NCI-H146 treated with DMSO at 0.1 percent for 48 hours (cell line): ENCODE measurements around the gene NEGR1.
"Not testable (repeated sequence)": the region's sequence is repeated elsewhere in the genome, so short reads cannot be mapped to it uniquely, and the experiment has no call there.

Experiments used
- DNase-seq: peaks from one replicate; lab custom pipeline; 2025; ENCODE audit not compliant: unreplicated experiment; lab: John Stamatoyannopoulos, UW

NEGR1 gene

DNA sequence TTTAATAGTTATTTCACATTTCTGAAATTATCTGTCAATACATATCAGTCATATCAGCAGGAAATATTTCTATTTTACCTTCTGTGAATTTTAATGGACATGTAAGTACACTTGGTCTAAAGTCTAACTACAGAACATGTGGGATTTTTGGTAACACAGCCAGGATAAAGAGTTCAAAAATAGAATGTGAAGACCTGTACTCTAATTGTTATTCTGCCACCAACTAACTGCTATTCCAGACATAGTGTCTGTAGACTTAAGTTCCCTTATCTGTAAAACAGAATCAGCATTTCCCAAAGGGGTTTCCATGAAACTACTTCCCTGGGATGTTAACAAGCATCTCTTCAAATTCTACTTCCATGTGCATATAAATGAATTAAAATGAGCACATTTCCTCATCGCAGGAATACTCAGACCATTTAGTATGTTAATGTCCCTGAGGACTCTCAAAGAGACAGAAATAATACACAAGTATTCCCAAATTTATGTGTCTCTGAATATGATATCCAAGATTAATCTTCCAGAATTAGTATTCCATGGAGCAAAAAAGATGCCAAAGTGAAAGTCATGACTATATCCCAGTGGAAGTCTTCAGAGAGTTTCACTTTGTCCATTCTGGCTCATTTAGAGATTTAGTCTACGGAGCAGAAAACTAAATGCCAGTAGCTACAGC is 325.6 kb downstream of the NEGR1 start:
- no peak for DNase-seq

DNA sequence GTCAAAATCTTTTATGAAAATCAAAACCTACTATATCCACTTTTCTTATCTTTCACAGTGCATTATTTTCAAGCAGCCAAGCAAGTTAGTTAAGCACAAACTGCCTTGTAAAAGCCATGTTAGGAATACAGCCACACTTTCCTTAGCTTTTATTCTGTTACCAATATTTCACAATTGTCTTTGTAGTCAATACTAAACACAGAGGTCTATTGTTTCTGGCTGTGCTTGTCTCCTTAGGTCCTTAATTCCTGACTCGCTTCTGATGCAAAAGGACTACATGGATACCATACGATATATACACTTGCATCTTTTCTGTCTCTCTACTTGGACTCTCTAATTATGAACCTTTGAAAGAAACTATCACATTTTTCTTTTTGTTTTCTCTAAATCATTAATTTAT is 331.8 kb downstream of the NEGR1 start:
- DNase-seq: peak; percentile 43

DNA sequence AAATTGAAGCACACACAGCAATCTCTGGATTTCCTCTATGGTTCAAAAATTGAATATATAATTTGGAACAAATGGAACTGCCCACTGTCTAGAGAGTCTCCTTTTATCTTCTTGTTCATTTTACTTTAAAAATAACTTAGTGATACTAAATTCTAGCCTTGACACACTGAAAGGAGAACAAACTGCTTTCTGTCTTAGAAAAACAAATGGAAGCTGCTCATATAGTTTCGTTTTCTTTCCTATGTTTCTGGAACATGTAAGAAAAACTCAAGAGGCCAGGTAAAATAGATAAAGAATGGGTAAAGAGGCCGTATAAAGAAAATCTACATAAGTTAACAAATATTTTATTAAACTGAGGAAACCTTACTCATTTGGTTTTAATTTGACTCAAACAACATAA is 332.7 kb downstream of the NEGR1 start:
- no peak for DNase-seq

DNA sequence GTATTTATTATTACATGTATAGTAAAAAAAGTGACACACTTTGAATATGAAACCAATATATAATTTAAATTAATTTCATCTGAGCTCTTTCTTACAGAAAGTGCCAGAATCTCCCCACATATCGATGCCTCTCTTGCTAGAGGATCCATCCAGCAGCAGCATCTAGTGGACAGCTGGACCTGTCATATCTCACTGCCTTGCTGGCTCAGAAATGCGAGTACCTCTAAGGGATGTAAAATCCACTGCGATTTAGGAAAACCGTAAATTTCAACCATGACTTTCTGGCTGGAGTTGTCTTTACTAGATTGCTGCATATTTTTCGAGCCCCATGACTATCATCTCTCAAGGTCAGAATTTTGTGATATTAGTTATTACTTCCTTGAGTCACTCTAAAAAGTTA is 333.8 kb downstream of the NEGR1 start:
- no peak for DNase-seq

DNA sequence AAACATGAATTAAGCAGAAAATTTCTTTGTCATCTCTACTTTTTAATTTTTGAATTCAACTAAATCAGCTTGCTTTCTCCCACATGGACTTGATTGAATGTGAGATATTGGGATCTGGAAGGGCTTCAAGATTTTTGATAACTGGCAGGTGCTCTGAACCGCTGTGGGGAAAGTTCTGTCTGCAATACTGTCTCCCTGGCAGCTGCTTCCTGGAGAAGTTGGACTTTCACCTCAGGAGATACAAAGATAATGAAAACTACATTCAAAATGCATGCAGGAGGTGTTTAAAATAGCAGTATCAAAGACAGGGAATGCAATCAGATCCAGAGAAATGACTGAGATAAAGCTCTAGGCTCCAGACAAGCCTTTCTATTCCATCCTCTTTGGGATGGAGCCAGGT is 338.3 kb downstream of the NEGR1 start:
- peak; percentile 93 for DNase-seq

DNA sequence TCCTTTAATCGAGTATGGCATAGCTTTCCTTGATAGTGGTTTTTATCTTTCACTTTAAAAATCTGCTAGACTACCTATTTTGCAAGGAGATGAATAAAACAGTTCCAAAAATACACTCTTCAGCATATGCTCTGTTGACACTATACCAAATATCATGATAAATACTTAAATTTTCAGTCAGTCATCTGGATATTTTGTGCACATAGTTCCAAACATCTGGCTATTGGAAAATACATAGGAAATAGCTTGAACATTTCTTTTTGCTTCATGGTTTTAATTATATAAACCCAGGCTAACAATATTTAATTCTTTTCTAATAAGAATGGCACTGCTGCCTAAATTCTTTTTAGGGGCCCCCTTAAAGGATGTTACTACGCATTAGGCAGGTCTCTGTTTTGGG is 342.1 kb downstream of the NEGR1 start:
- no peak for DNase-seq

DNA sequence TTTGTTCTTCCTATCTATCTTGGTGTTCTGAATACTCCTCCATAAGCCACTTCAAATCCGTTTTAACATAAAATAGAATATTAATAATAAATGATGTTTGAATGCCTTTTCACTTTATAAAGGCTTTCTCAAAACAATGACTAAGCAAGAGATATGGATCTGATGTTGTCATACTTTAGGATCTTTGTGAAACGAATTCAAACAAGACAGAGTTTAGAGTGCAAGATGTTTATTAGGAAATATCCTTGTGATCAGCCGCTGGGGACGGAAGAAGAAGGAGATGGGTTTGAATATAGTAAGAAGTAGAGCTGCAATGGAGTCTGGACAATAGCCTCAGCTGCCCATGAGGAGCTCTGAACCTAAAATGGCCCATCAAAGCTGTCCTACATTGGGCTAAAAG is 351.8 kb downstream of the NEGR1 start:
- no peak for DNase-seq

DNA sequence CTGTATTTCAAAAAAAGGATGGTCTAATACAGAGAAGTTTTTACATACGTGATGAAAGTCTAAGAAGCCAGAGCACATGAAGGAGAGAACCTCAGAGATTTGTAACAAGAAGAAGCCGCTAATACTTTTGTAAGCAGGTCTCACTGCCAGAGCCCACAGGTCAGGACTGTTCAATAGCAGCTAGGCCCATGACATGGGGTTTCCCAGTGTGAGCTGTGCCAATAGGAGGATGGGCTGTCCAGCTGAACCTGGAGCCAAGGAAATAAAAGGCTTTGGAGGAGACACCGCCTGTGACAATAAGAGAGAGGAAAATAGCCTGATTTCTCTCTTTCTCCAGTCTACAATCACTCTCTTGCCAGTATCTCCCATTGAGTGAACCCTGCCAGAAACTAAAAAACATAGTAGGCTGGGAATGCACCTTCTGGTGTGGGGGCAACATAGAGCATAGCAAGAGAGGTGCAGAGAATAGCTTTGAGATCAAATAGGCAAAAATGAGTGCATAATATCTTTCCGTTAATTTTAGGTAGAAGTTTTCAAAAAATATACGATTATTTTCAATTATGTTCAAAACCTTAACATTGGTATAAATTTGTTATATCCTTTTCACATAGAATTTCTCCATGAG is 360.3 kb downstream of the NEGR1 start:
- DNase-seq: no peak

DNA sequence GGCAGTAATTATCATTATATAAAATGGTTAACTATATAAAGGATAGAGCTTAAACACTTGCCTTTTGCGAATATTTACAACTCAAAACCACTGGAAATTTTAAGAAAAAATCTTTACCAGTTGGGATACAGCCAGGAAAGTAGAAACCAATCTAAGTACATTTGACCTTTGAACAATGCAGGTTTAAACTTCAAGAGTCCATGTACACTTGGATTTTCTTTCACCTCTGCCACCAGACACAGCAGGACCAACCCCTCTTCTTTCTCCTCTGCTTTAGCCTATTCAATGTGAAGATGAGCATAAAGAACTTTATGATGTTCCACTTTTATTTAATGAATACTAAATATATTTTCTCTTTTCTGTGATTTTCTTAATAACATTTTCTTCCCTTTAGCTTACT is 361.1 kb downstream of the NEGR1 start:
- DNase-seq: no peak

DNA sequence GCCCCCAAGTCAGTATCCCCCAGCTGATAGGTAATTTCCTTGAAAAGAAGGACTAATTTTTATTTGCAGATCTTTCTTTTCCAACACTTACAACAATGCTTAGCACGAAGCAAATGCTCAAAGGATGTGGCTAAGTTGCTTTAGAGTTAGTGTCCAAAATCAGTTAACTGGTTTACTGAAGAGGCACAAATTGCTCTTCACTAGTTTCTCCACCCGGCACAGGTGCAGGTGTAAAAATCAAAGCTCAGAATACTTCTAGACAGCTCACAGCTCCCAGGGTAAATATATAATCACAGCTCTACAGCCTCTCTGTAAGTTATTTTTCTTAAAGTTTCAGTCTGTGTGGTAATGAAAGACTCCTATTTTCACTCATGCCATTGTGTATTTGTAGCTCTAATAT is 361.8 kb downstream of the NEGR1 start:
- no peak for DNase-seq

DNA sequence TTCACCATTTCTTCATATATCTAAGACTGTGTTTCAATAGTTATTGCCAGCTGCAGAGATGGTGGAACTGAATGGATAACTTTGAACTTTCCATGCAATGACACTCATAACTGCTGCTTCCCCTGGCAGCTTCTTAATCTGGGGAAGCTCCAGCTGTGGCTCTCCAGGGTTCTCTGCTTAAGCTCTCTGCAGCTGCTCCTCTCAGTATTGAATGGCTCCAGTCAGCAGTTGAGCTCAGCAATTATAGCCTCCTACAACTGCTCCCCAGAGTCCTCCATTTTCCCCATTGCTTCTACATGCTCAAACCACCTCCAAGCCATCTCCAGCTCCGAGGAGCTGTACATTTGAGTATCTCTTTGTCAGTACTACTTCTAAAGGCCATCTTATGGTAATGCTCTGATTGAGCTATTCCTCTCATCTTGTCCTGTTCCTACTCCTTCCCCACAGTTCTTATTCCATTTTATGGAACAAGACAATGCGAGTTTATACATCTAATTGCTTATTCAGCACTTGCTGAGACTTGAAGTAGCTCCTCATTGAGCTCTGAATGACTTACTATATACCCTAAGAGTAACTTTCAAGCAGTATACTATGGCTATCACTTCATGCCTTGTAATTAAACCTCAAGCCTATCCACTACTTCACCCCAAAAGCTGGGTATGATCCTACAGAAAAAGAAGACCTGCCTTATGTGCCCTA is 362.4 kb downstream of the NEGR1 start:
- peak; percentile 89 for DNase-seq

DNA sequence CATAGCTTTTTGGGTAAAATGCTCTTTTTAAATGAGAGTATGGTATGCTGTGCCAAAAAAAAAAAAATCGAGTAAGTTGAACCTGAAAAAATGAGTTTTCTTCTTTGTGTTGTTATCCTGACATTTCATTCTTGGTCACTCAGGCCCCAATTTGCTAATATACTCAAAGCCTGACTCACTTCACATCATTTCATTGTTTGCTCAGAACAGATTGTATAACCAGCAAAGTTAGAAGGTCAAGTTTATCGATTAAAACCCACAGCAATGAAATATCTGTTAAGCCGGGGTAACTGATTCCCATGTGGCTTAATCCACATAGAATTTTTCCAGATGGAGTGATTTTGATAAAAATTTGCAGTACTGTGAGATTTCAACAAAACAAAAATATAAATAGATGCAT is 363.7 kb downstream of the NEGR1 start:
- peak; percentile 37 for DNase-seq

DNA sequence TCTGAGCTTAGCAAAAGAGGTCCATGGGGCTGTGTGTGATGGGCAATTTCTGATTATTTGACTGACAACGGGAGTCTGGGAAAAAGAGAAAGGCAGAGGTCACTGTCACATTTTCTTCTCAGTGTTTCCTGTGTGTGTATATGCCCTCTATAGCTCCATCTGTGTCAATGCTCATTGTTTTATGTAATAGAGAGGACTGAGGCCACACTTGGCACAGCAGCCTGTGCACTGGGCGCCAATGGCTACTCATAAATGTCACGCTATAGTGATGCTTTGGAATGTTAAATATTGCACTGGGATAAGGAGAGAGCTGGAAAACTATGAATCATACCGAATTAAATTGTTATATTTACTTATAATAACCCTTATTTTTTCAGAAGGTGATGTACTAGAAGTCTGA is 365.4 kb downstream of the NEGR1 start:
- no peak for DNase-seq

DNA sequence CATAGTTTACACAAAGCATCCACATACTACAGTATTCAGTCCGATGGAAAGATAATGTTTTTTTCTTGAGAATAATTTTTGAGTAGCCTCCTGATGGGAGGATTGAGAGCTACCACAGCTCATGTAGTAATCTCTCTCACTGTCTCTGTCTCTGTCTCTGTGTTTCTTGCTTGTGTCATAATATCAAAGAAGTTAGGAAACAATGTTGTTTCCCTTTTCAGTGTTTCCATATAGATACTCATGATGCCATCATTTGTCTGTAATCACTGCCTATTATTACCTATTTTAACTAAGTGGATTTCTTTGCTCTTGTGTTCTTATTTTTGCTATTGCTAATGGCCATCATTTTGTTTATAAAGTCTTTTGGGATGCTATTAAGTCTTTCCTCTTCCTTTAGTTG is 367.7 kb downstream of the NEGR1 start:
- no peak for DNase-seq

DNA sequence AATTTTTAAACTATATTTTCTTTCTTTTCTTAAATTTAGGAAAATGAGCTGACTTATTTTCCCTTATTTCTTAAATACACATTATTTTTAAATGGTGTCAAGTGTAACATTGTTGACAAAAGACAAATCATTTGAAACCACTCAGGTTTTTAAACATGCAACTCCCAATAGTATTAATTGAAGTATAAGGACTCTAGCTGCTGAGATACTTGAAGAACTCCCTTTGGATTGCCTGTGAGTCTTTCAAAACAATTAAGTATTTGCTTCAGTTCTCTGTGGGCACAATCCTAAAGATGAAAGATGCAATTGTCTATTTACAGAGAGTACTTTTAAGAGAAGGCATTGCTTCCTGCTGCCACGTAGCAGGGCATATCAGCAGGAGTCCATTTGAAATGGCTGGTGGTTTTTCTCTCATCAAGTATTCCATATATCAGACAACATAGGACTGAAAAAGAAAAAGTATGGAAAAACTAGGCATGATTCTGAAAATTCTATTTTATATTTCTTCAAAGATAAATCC is 373.4 kb downstream of the NEGR1 start:
- DNase-seq: peak; percentile 80

DNA sequence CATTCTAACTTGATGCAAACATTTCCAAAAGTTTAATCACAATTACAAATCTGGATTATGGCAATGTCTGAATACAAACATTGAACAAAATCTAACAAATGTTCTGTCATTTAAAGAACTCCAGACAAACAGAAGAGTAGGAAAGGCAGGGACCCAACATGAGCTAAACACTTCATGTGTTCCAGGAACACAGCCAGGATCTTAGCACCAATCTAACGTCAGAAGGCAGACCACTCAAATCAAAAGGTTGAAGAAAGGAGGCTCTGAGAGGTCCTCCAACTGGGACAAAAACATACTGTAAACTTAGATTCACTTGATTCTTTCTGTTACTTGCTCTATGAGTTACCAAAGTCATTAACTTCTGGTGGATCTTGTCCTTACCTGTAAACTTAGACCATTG is 374.0 kb downstream of the NEGR1 start:
- no peak for DNase-seq

DNA sequence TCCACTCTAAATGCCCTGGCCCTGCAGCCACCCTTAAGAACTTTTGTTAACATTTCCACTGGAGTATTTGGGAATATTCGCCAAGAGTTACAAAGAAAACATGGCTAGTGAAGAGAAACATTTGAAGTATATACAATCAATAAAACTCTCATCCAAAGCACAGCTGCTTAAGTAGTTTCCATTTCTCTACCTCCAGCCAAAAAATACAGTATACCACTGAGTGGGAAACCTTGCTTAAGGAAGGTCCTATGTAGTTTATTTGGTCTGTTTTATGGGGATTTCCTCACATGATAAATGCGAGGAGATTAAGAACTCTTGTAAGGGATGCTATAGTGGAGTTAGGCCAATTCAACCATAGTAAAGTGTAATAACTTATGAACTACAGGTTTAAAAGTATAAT is 382.5 kb downstream of the NEGR1 start:
- DNase-seq: no peak

DNA sequence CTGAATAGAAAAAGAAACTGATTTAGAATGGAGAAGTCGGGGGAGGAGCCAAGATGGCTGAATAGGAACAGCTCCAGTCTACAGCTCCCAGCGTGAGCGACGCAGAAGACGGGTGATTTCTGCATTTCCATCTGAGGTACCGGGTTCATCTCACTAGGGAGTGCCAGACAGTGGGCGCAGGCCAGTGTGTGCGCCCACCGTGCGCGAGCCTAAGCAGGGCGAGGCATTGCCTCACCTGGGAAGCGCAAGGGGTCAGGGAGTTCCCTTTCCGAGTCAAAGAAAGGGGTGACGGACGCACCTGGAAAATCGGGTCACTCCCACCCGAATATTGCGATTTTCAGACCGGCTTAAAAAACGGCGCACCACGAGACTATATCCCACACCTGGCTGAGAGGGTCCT is 394.2 kb downstream of the NEGR1 start:
- DNase-seq: not testable (repeated sequence)

DNA sequence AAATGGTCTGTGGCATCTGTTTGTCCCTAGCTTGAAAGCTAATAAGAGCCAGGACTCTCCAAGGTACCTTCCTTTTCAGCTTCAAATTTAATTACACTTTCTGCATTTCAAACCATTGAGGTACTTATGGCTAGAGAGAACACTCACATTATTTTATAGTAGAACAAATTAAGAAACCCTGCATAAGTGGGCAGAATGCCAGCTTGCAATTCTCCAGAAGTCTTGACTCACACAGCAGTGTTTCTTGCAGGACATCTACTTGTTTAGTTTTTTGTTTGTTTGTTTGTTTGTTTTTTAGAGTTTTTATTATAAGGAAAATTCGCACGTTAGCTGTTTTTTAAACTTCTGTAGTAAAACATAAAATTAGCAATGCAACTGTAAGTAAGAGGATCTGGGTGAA is 397.2 kb downstream of the NEGR1 start:
- no peak for DNase-seq

DNA sequence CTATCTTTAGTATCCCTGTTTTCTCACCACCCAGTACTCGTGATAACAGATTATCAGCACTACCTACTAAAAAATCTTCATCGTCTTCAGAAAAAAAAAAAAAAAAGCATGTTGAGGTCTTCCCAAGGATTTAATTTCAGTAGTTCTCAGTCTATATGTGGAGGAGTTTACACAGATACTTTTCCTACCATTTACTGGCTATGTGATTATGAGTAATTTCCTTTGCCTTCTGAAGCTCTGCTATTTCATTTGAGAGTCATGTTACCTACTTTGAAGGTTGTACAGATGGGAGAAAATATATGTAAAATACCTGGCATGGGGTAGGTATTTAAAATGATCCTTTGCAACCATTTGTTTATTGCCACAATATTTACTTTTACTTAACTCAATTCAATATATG is 399.7 kb downstream of the NEGR1 start:
- DNase-seq: peak; percentile 80

DNA sequence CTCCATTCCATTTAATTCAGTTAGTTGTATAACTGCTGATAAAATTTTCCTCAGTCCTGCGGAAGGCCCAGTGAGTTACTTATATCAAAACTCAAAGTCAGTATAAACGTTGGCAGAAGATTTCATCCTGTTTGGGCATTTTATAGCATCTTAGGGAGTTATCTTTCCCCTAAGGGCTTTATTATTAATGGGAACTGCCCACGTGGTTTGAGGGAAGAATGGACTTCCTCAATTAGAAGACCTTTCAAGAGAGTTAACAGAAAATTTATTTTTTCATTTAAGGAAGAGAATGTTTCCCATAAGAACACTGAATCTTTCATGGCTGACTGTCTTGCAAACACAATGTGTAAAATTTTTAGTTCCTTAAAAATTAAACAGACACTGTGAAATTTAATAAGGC is 400.1 kb downstream of the NEGR1 start:
- DNase-seq: peak; percentile 85

DNA sequence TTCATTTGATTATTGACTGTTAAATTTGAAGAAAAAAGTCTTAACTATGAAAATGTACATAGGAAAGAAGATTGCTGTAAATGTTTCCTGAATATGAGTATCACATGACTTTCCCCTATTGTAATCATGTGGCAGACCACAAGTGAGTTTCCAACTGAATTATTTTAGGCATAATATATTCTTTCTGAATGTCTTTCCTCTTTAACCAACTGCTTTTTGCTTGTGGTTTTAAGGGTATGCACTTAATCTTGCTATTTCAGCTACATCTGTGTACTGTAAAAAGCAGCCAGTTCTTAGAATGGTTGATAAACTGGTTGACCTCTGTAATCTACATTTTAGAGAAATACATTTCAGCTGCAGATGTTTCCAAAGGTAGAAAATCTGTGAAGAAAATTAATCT is 400.7 kb downstream of the NEGR1 start:
- DNase-seq: peak; percentile 34
